K562 (cell line): Measurements from ENCODE around the gene OR2V1.

Experiments
- ARID3A ChIP-seq: IDR thresholded peaks from 2 replicates; pipeline ENCODE4 v1.6.1; 2012; ENCODE audit warnings: low read depth, low read length, improper control_type of control experiment, borderline replicate concordance
- CTCF ChIP-seq, 3 experiments: IDR thresholded peaks in 2 of 3; conservative IDR thresholded peaks in 1 of 3; 2 replicates each; pipeline ENCODE4 v1.5.1; 2011 to 2012; ENCODE audit warnings: low read length in 3 of 3, mild to moderate bottlenecking in 3 of 3, control low read depth in 2 of 3, improper control_type of control experiment in 1 of 3, inconsistent platforms in 1 of 3, low read depth in 1 of 3, mixed read lengths in 1 of 3, moderate library complexity in 1 of 3; ENCODE audit not compliant: insufficient read depth in 2 of 3
- HES1 ChIP-seq: fragments of 450-650 bp; IDR thresholded peaks from 2 replicates; pipeline ENCODE4 v1.6.1; 2016; ENCODE audit warnings: low read depth, mild to moderate bottlenecking, moderate library complexity
- KDM4B ChIP-seq, 2 experiments: fragments of 450-650 bp in 1 of 2; sonication (generic) in 1 of 2; IDR thresholded peaks; 2 replicates each; pipeline ENCODE4 v1.6.1; 2016 to 2017; ENCODE audit warnings: borderline replicate concordance in 2 of 2, antibody characterized with exemption in 1 of 2, low read depth in 1 of 2, mild to moderate bottlenecking in 1 of 2
- LCOR ChIP-seq: sonication (generic); formaldehyde crosslinking; IDR thresholded peaks from 2 replicates; pipeline ENCODE4 v1.8.0; 2022; ENCODE audit warnings: mild to moderate bottlenecking, missing genetic modification reagents
- NKRF ChIP-seq: fragments of 450-650 bp; IDR thresholded peaks from 2 replicates; pipeline ENCODE4 v1.6.1; 2016; ENCODE audit warnings: borderline replicate concordance
- POLR2A ChIP-seq: fragments of 450-650 bp; conservative IDR thresholded peaks from 2 replicates; pipeline ENCODE4 v1.6.1; 2016
- PRPF4 ChIP-seq: fragments of 200-400 bp; formaldehyde crosslinking; IDR thresholded peaks from one replicate; pipeline ENCODE4 v1.6.1; 2017; ENCODE audit warnings: low read length, low read depth, mild to moderate bottlenecking; ENCODE audit not compliant: insufficient read depth, poor library complexity, severe bottlenecking
- RAD21 ChIP-seq, 2 experiments: fragments of 250-450 bp in 1 of 2; fragments of 450-650 bp in 1 of 2; sonication (Bioruptor Pico) in 1 of 2; formaldehyde crosslinking in 1 of 2; IDR thresholded peaks in 1 of 2; conservative IDR thresholded peaks in 1 of 2; 2 replicates each; pipeline versions ENCODE4 v1.4.0 to v1.8.0; 2020 to 2022; ENCODE audit warnings: mild to moderate bottlenecking in 2 of 2, moderate library complexity in 1 of 2
- RBM25 ChIP-seq: fragments of 200-400 bp; formaldehyde crosslinking; IDR thresholded peaks from 2 replicates; pipeline ENCODE4 v1.6.1; 2018; ENCODE audit warnings: low read length, low read depth, moderate library complexity; ENCODE audit not compliant: severe bottlenecking
- TAF1 ChIP-seq: IDR thresholded peaks from 2 replicates; pipeline ENCODE4 v1.6.1; 2011; ENCODE audit warnings: mild to moderate bottlenecking, low read length, moderate library complexity; ENCODE audit not compliant: insufficient read depth, control insufficient read depth, severe bottlenecking; ENCODE audit errors: extremely low read depth
- ZNF280A ChIP-seq: fragments of 450-650 bp; IDR thresholded peaks from 2 replicates; pipeline ENCODE4 v1.6.1; 2018; ENCODE audit warnings: mild to moderate bottlenecking, low read depth; ENCODE audit not compliant: partially characterized antibody

- TF ChIP-seq KDM4B (IDR thresholded peaks at IDR 0.05; ENCODE audit: borderline replicate concordance in 2 of 2, low read depth in 1 of 2) (no peak), ZNF280A (no peak), RBM25 (no peak), POLR2A (no peak), NKRF (no peak), TAF1 (no peak), CTCF (IDR thresholded peaks at IDR 0.05 in 2 of 3, conservative IDR thresholded peaks at IDR 0.05 in 1 of 3; ENCODE audit: insufficient read depth in 2 of 3, low read depth in 1 of 3, low read length in 3 of 3) (no peak), LCOR (CRISPR knock-in tag) (no peak), PRPF4 (no peak), HES1 (no peak), RAD21 (CRISPR knock-in tag; conservative IDR thresholded peaks at IDR 0.05 in 1 of 2, IDR thresholded peaks at IDR 0.05 in 1 of 2) (no peak), ARID3A (no peak)
These were observed 19.1 kb upstream of the OR2V1 start for GRCh38 chr5:181149806-181150733.
